OCI-M2 (cell line): ENCODE data around the gene MINK1.

Experiments
- DNase-seq: peaks from one replicate; lab custom pipeline; 2025; ENCODE audit not compliant: unreplicated experiment; lab: John Stamatoyannopoulos, UW

MINK1 gene

GRCh38 chr17:4928881-4929280 is 95.7 kb downstream of the MINK1 start:
- DNase-seq, result no peak

- DNase-seq, result no peak
Observed at GRCh38 chr17:4931963-4932362, 98.8 kb downstream of the MINK1 start, which contains the start of gene GP1BA. GP1BA (plus strand) TSS chr17:4932277; CDS start chr17:4932605, 328 bp downstream.

- DNase-seq, result no peak
Observed at GRCh38 chr17:4932756-4933155, 99.6 kb downstream of the MINK1 start.

GRCh38 chr17:4933646-4934045 is 100.5 kb downstream of the MINK1 start:
- no peak for DNase-seq

GRCh38 chr17:4934173-4934979 is 101.2 kb downstream of the MINK1 start:
- no peak for DNase-seq

- DNase-seq, result no peak
Observed at GRCh38 chr17:4935650-4936049, 102.5 kb downstream of the MINK1 start.

- no peak for DNase-seq
Observed at GRCh38 chr17:4936436-4936835, 103.3 kb downstream of the MINK1 start.

GRCh38 chr17:4937553-4937952 is 104.4 kb downstream of the MINK1 start:
- DNase-seq, result no peak

- DNase-seq, result no peak
Observed at GRCh38 chr17:4938069-4938491, 104.9 kb downstream of the MINK1 start.

- no peak for DNase-seq
Observed at GRCh38 chr17:4938688-4939545, 105.8 kb downstream of the MINK1 start.

GRCh38 chr17:4939546-4939795 is 106.3 kb downstream of the MINK1 start:
- DNase-seq, result no peak

- DNase-seq, result peak; percentile 71
Observed at GRCh38 chr17:4939796-4940554, 106.8 kb downstream of the MINK1 start, which contains the start of the genes RNF167 and SLC25A11. RNF167 (plus strand) TSS chr17:4940268; CDS start chr17:4940910, 642 bp downstream. SLC25A11 (minus strand) TSS chr17:4940046; CDS start chr17:4939910, 136 bp downstream.

- no peak for DNase-seq
Observed at GRCh38 chr17:4940555-4941318, 107.6 kb downstream of the MINK1 start.

- no peak for DNase-seq
Observed at GRCh38 chr17:4941319-4941610, 108.1 kb downstream of the MINK1 start.

GRCh38 chr17:4942760-4943508 is 109.8 kb downstream of the MINK1 start:
- DNase-seq, result no peak

GRCh38 chr17:4944163-4944553 is 111.0 kb downstream of the MINK1 start:
- no peak for DNase-seq

GRCh38 chr17:4944554-4945175 is 111.5 kb downstream of the MINK1 start:
- DNase-seq, result no peak

GRCh38 chr17:4945176-4945943 is 112.2 kb downstream of the MINK1 start:
- DNase-seq, result no peak

- no peak for DNase-seq
Observed at GRCh38 chr17:4945944-4946280, 112.8 kb downstream of the MINK1 start.
